ENCODE measurements around the gene OSBP2.

OSBP2 gene

GRCh38 chr22:30695351-30695851, 727 bp downstream of the OSBP2 start:
- FAIRE-seq, result no peak
- no peak for TF ChIP-seq CTCF (IDR thresholded peaks at IDR 0.05; ENCODE audit: insufficient read depth, missing control alignments)

GRCh38 chr22:30695871-30696655, 1.4 kb downstream of the OSBP2 start:
- DNase-seq (ENCODE audit: insufficient read length, low spot score), result no peak
- TF ChIP-seq CTCF (IDR thresholded peaks at IDR 0.05; ENCODE audit: insufficient read depth, missing control alignments), result no peak
- FAIRE-seq, result no peak

More at GRCh38 chr22:30695351-30695851, 727 bp downstream of the OSBP2 start:
- no peak for DNase-seq (ENCODE audit: insufficient read length, low spot score)

- FAIRE-seq (no peak), DNase-seq (ENCODE audit: insufficient read length, low spot score) (no peak)
- no peak for TF ChIP-seq CTCF (IDR thresholded peaks at IDR 0.05; ENCODE audit: insufficient read depth, missing control alignments)
Observed at GRCh38 chr22:30697975-30698374, 3.3 kb downstream of the OSBP2 start.

GRCh38 chr22:30701872-30702271, 7.2 kb downstream of the OSBP2 start:
- DNase-seq (ENCODE audit: insufficient read length, low spot score), result no peak
- no peak for FAIRE-seq
- no peak for TF ChIP-seq CTCF (IDR thresholded peaks at IDR 0.05; ENCODE audit: insufficient read depth, missing control alignments)

GRCh38 chr22:30702856-30703255, 8.2 kb downstream of the OSBP2 start:
- no peak for TF ChIP-seq CTCF (IDR thresholded peaks at IDR 0.05; ENCODE audit: insufficient read depth, missing control alignments)

GRCh38 chr22:30704978-30705377, 10.3 kb downstream of the OSBP2 start:
- DNase-seq (ENCODE audit: insufficient read length, low spot score) (no peak), FAIRE-seq (no peak)
- TF ChIP-seq CTCF (IDR thresholded peaks at IDR 0.05; ENCODE audit: insufficient read depth, missing control alignments), result no peak

More at GRCh38 chr22:30702856-30703255, 8.2 kb downstream of the OSBP2 start:
- DNase-seq (ENCODE audit: insufficient read length, low spot score), result no peak
- FAIRE-seq, result no peak
